Stomach (tissue), 9 donors: Measurements from ENCODE around the gene WDR18. TPM values are rescaled to one million over a fixed set of nuclear protein-coding genes. Genes with fewer than 3 reads are reported as not detected.

ENCODE experiments used
- DNase-seq, 2 donors: peaks; one replicate each; pipeline versions ENCODE4 v3.0.0 to v3.0.0-alpha.2; 2013 to 2019
- H3K27ac ChIP-seq, 5 donors: fragments of 200-600 bp in 4 of 5; sonication (generic) in 4 of 5; one replicate each; pipeline ENCODE4 v1.5.1; 2013 to 2019; ENCODE audit warnings: mild to moderate bottlenecking in 1 of 5, moderate library complexity in 1 of 5
- H3K27me3 ChIP-seq, 3 donors: fragments of 200-600 bp; sonication (generic); one replicate each; pipeline ENCODE4 v1.5.1; 2017 to 2019; ENCODE audit warnings: mixed run types in 1 of 3
- H3K36me3 ChIP-seq, 4 donors: fragments of 200-600 bp; sonication (generic); 1 replicate in 3 of 4; 2 replicates in 1 of 4; pipeline ENCODE4 v1.5.1; 2016 to 2019
- H3K4me1 ChIP-seq, 4 donors: fragments of 200-600 bp; sonication (generic); one replicate each; pipeline ENCODE4 v1.5.1; 2016 to 2019
- H3K4me3 ChIP-seq, 4 donors: fragments of 200-600 bp; sonication (generic) in 3 of 4; one replicate each; pipeline ENCODE4 v1.5.1; 2016 to 2019; ENCODE audit warnings: mild to moderate bottlenecking in 1 of 4
- H3K9me3 ChIP-seq, 4 donors: fragments of 200-600 bp; sonication (generic); one replicate each; pipeline ENCODE4 v1.5.1; 2016 to 2019
- EP300 ChIP-seq: sonication (generic); formaldehyde crosslinking; IDR thresholded peaks from one replicate; pipeline ENCODE4 v1.6.1; 2017; ENCODE audit warnings: antibody characterized with exemption
- POLR2A ChIP-seq, 4 donors: fragments of 450-650 bp; IDR thresholded peaks; one replicate each; pipeline ENCODE4 v1.6.1; 2016; ENCODE audit warnings: antibody characterized with exemption in 4 of 4, control low read depth in 2 of 4, mild to moderate bottlenecking in 1 of 4, moderate library complexity in 1 of 4
- POLR2AphosphoS5 ChIP-seq, 3 donors: sonication (generic); formaldehyde crosslinking; IDR thresholded peaks; one replicate each; pipeline ENCODE4 v1.6.1; 2016; ENCODE audit warnings: antibody characterized with exemption in 3 of 3
- WGBS, 5 donors: extraction: QIAGEN DNeasy Blood & Tissue Kit in 3 of 5; methylation state at CpG; one replicate each; pipeline versions ENCODE4 v1.1.5 to v1.1.7; 2013 to 2018; 5-methylcytosine and 5-hydroxymethylcytosine counted together
- intact Hi-C: fragments of 100-400 bp; cut with DNase I; formaldehyde crosslinking; loops from one replicate; pipeline ENCODE4 v1.15.1; 2023; ENCODE audit warnings: low total_unique reads
- polyA plus RNA-seq, 3 donors: library from polyadenylated mRNA; stranded (reverse); fragments of 200-250 nt; gene quantifications; one replicate each; pipeline ENCODE4 v1.2.3, GENCODE V29; 2013
- total RNA-seq, 5 donors: library from RNA; depleted of rRNA; stranded (reverse); fragments of >200 nt; gene quantifications; one replicate each; pipeline versions ENCODE4 v1.1.0 to v1.2.3, GENCODE V29; 2014 to 2016
- TF ChIP-seq, protein P1 (sequence below), 7 experiments: fragments of 450-650 bp in 4 of 7; fragments of 200-600 bp in 3 of 7; sonication (generic) in 3 of 7; IDR thresholded peaks; one replicate each; pipeline ENCODE4 v1.5.1; 2016 to 2019; ENCODE audit warnings: antibody characterized with exemption in 7 of 7, control low read depth in 2 of 7, mild to moderate bottlenecking in 1 of 7
- donor health status: healthy with polysubstance abuse.
- donor health status: Bipolar disorder and iron deficiency.
- donor health status: healthy.

Gene WDR18
- total and polyA plus RNA-seq, 8 donors: 19.1 to 410 (median 60.6) TPM

DNA sequence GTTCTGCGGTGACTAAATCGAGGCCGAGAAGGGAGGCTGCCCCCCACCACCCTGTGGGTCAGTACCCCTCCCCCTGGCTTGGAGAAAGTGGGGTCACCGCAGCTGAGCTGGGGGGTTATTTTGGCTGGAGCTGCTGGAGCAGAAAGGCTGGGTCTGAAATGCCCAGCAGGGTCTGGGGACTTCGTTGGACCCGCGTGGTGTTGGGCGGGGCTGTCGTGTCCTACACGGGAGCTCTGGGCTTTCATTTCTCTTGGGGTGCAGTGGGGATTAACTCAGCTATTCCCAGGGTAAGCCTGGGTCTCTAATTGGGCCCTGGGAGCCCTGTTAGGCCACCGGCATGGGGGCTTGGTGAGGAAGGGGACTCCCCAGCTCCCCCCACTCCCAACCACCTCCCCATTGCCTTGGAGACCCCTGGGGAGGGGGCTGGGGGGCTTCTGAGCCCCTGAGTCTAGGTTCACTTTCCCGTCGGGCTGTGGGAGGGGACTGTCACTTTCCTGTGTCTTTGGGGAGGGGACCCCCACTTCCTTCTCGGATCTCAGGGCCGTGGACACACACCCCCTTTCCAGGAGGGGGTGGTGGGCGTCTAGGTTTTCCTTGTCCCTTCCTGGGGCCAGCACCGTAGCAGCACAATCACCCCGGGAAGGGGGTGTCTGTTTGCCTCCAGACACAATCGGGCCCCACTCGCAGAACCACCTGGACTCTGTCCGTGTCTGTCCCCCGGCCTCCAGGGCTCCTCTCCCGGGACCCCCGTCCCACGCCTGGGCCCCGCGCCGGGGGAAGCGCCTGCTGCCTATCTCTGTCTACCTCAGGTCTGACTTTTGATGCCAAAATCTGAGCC lies 10.2 kb upstream of the WDR18 start:
- TF ChIP-seq, protein P1, sequence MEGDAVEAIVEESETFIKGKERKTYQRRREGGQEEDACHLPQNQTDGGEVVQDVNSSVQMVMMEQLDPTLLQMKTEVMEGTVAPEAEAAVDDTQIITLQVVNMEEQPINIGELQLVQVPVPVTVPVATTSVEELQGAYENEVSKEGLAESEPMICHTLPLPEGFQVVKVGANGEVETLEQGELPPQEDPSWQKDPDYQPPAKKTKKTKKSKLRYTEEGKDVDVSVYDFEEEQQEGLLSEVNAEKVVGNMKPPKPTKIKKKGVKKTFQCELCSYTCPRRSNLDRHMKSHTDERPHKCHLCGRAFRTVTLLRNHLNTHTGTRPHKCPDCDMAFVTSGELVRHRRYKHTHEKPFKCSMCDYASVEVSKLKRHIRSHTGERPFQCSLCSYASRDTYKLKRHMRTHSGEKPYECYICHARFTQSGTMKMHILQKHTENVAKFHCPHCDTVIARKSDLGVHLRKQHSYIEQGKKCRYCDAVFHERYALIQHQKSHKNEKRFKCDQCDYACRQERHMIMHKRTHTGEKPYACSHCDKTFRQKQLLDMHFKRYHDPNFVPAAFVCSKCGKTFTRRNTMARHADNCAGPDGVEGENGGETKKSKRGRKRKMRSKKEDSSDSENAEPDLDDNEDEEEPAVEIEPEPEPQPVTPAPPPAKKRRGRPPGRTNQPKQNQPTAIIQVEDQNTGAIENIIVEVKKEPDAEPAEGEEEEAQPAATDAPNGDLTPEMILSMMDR (IDR thresholded peaks at IDR 0.05): no peak
- Histone ChIP-seq H3K36me3 (peaks cover 16 to 36% (median 35%) of the 10 kb centered on the region in 4 donors), H3K4me1 (no peaks in the 10 kb centered on the region), H3K9me3 (peaks cover 0 to 19% (median 11%) of the 10 kb centered on the region in 4 donors), H3K27me3 (no peaks in the 10 kb centered on the region), H3K4me3 (no peak overlapping the region), H3K27ac (no peak overlapping the region)
- 77 to 90% (median 79%) methylated on average over 21 to 29 of the region's 29 CpGs for WGBS, 5 donors
- intact Hi-C loops: no loop called here
- DNase-seq: no peak

DNA sequence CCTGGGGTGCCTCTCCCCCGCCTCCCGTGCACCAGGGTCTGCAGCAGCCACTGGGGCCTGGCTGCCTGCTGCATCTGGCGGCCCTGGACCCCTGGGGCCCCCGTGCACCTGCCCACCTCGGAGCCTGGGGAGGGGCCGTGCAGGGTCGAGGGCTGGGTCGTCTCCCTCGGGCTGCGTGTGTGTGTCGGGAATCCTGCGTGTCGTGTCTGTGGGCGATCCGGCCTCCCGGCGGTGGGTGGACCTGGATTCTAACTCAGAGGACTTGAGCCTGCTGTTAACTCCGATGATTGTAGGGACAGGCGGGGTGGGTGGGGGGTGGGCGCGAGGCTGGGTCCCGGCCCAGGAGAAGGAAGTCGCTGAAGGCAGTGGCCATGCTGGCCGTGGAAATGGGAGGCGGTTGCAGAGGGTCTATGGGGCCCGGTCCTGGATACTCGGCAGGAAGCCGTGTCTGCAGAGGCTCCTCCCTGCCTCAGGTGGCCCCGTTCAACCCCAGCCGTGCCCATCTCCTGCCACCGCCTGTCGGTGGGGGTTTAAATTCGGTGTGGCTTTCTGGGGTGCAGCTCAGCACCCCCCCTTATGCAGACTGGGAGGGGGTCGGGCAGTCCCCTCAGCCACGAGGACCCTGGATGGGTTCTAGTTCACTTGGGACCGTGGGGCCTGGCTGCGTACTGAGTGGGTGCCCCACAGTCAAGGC lies 9.4 kb upstream of the WDR18 start:
- Histone ChIP-seq H3K9me3 (peaks cover 0 to 19% (median 11%) of the 10 kb centered on the region in 4 donors), H3K27me3 (peaks cover 0 to 7% (median 0%) of the 10 kb centered on the region in 3 donors), H3K4me3 (no peak overlapping the region), H3K4me1 (no peaks in the 10 kb centered on the region), H3K36me3 (peaks cover 14 to 28% (median 27%) of the 10 kb centered on the region in 4 donors), H3K27ac (no peak overlapping the region)
- no peak for TF ChIP-seq POLR2AphosphoS5 (IDR thresholded peaks at IDR 0.05)
- TF ChIP-seq, protein P1 (IDR thresholded peaks at IDR 0.05): no peak
- TF ChIP-seq EP300: no peak
- TF ChIP-seq POLR2A (IDR thresholded peaks at IDR 0.05): no peak
- no peak for DNase-seq
- intact Hi-C loops: no loop called here
- WGBS, 5 donors: 73 to 85% (median 78%) methylated on average over 26 to 37 of the region's 37 CpGs

DNA sequence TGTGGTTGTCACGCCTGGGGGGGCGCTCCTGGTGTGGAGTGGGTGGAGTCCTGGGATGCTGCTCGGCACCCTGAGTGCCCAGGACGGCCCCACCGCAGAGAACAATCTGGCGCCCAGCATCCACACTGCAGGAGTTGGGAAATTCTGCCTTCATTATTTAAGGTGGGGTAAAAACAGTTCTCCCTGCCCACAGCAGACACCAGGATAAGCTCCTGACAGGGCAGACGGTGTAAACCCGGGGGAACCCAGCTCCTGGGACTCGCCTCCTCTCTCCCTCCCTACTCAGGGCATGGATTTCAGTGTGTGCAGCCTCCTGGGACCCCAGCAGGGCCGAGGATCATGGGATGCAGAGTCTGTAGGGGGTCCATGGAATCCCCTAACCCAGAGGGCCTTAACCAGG lies 7.7 kb upstream of the WDR18 start:
- Histone ChIP-seq H3K27ac (no peak overlapping the region), H3K4me3 (no peak overlapping the region), H3K36me3 (peaks cover 0 to 10% (median 9%) of the 10 kb centered on the region in 4 donors), H3K9me3 (peaks cover 0 to 4% (median 2%) of the 10 kb centered on the region in 4 donors), H3K27me3 (peaks cover 0 to 12% (median 0%) of the 10 kb centered on the region in 3 donors), H3K4me1 (peaks cover 0 to 9% (median 8%) of the 10 kb centered on the region in 4 donors)
- intact Hi-C loops: no loop called here
- DNase-seq: no peak
- TF ChIP-seq EP300 (no peak), POLR2A (IDR thresholded peaks at IDR 0.05) (no peak), POLR2AphosphoS5 (IDR thresholded peaks at IDR 0.05) (no peak)
- TF ChIP-seq, protein P1 (IDR thresholded peaks at IDR 0.05): no peak
- 79 to 90% (median 83%) methylated on average over 7 to 10 of the region's 10 CpGs for WGBS, 5 donors

DNA sequence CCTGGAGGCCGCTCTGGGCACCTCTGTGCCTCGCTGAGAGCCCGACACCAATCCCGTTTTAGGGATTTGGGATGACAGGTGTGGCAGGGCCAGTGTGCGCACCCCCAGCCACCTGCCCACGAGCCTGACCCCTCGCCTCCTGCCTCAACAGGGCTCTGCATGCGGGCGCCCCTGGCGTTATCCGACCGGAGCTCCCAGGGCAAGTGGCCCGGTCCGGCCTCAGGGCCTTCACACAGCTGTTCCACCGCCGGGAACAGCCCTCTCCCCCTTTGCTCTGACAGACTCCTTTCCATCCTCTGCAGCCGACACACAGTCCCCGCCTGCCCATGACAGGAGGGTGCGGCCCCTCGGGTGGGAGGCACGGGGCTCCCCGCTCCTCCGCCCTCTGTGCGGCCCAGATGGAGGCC lies 7.1 kb upstream of the WDR18 start:
- peaks cover 0 to 9% (median 8%) of the 10 kb centered on the region in 4 donors for H3K4me1 ChIP-seq
- peaks cover 0 to 4% (median 4%) of the 10 kb centered on the region in 4 donors for H3K36me3 ChIP-seq
- no peaks in the 10 kb centered on the region for H3K9me3 ChIP-seq
- intact Hi-C loops: no loop called here
- WGBS, 5 donors: 74 to 89% (median 83%) methylated on average over 12 to 24 of the region's 24 CpGs
- DNase-seq: no peak
- peaks cover 0 to 12% (median 0%) of the 10 kb centered on the region in 3 donors for H3K27me3 ChIP-seq
- TF ChIP-seq EP300: no peak
- no peak overlapping the region for H3K4me3 ChIP-seq
- H3K27ac ChIP-seq: no peak overlapping the region
